Measurements from ENCODE around the gene PKMYT1. TPM values are rescaled to one million over a fixed set of nuclear protein-coding genes. Genes with fewer than 3 reads are reported as not detected.

PKMYT1 gene
- total and polyA plus RNA-seq, 3 donors from 2014 or later = 76.4 to 146 (median 119) TPM

- H3K4me1 ChIP-seq = peaks cover 4% of the 10 kb centered on the region
- 75 to 78% methylated on average over 5 to 12 of the region's 12 CpGs for WGBS, 2 donors
- DNase-seq = no peak
- H3K27me3 ChIP-seq = no peaks in the 10 kb centered on the region
- no peak for TF ChIP-seq POLR2A (IDR thresholded peaks at IDR 0.05)
- no peak for TF ChIP-seq CTCF (IDR thresholded peaks at IDR 0.05)
- no peak overlapping the region for H3K4me3 ChIP-seq
- H3K27ac ChIP-seq = no peak overlapping the region
- H3K9me3 ChIP-seq = no peaks in the 10 kb centered on the region
- intact Hi-C loops (cut with DNase I; ENCODE audit: low total_unique reads) = no loop called here
- H3K36me3 ChIP-seq (ENCODE audit: low read depth, missing control alignments) = no peaks in the 10 kb centered on the region
Measured at GRCh38 chr16:3001316-3001715, 21.1 kb upstream of the PKMYT1 start.

- H3K27ac ChIP-seq = no peak overlapping the region
- no peaks in the 10 kb centered on the region for H3K27me3 ChIP-seq
- WGBS, 2 donors = 86% methylated on average over 4 of the region's 4 CpGs; no CpG with 5 or more reads in 1 of the 2 donors
- no peak overlapping the region for H3K4me3 ChIP-seq
- H3K36me3 ChIP-seq (ENCODE audit: low read depth, missing control alignments) = no peaks in the 10 kb centered on the region
- no peak for DNase-seq
- no peaks in the 10 kb centered on the region for H3K9me3 ChIP-seq
- peaks cover 4% of the 10 kb centered on the region for H3K4me1 ChIP-seq
- TF ChIP-seq CTCF (IDR thresholded peaks at IDR 0.05) (no peak), POLR2A (IDR thresholded peaks at IDR 0.05) (no peak)
- intact Hi-C loops (cut with DNase I; ENCODE audit: low total_unique reads) = no loop called here
Measured at GRCh38 chr16:3000540-3000939, 20.3 kb upstream of the PKMYT1 start.

GRCh38 chr16:2999929-3000328 lies 19.7 kb upstream of the PKMYT1 start:
- Histone ChIP-seq H3K27ac (no peak overlapping the region), H3K4me1 (peaks cover 2% of the 10 kb centered on the region), H3K36me3 (ENCODE audit: low read depth, missing control alignments) (no peaks in the 10 kb centered on the region), H3K27me3 (no peaks in the 10 kb centered on the region), H3K4me3 (no peak overlapping the region), H3K9me3 (no peaks in the 10 kb centered on the region)
- intact Hi-C loops (cut with DNase I; ENCODE audit: low total_unique reads) = no loop called here
- TF ChIP-seq POLR2A (IDR thresholded peaks at IDR 0.05) (no peak), CTCF (IDR thresholded peaks at IDR 0.05) (no peak)
- DNase-seq = no peak
- 89 to 93% methylated on average over 6 of the region's 6 CpGs for WGBS, 2 donors

GRCh38 chr16:2996298-2996697 lies 16.1 kb upstream of the PKMYT1 start:
- intact Hi-C loops (cut with DNase I; ENCODE audit: low total_unique reads) = no loop called here
- Histone ChIP-seq H3K27ac (no peak overlapping the region), H3K36me3 (ENCODE audit: low read depth, missing control alignments) (no peaks in the 10 kb centered on the region), H3K4me1 (no peaks in the 10 kb centered on the region), H3K4me3 (no peak overlapping the region), H3K27me3 (no peaks in the 10 kb centered on the region), H3K9me3 (no peaks in the 10 kb centered on the region)
- no peak for TF ChIP-seq CTCF (IDR thresholded peaks at IDR 0.05)
- no peak for DNase-seq
- 73 to 98% methylated on average over 6 to 13 of the region's 13 CpGs for WGBS, 2 donors

- DNase-seq = no peak
- intact Hi-C loops (cut with DNase I; ENCODE audit: low total_unique reads) = no loop called here
- 86 to 89% methylated on average over 6 to 14 of the region's 14 CpGs for WGBS, 2 donors
Measured at GRCh38 chr16:2992383-2993081, 12.3 kb upstream of the PKMYT1 start.

More at GRCh38 chr16:2992383-2993081, 12.3 kb upstream of the PKMYT1 start:
- Histone ChIP-seq H3K4me3 (no peak overlapping the region), H3K9me3 (no peaks in the 10 kb centered on the region), H3K27ac (no peak overlapping the region), H3K4me1 (no peaks in the 10 kb centered on the region), H3K36me3 (ENCODE audit: low read depth, missing control alignments) (no peaks in the 10 kb centered on the region), H3K27me3 (no peaks in the 10 kb centered on the region)
- TF ChIP-seq CTCF (IDR thresholded peaks at IDR 0.05) (no peak), POLR2A (IDR thresholded peaks at IDR 0.05) (no peak)

Measured in testis (tissue), 3 donors.